ENCODE data around the gene TMPRSS13.

- TF ChIP-seq, protein P1, sequence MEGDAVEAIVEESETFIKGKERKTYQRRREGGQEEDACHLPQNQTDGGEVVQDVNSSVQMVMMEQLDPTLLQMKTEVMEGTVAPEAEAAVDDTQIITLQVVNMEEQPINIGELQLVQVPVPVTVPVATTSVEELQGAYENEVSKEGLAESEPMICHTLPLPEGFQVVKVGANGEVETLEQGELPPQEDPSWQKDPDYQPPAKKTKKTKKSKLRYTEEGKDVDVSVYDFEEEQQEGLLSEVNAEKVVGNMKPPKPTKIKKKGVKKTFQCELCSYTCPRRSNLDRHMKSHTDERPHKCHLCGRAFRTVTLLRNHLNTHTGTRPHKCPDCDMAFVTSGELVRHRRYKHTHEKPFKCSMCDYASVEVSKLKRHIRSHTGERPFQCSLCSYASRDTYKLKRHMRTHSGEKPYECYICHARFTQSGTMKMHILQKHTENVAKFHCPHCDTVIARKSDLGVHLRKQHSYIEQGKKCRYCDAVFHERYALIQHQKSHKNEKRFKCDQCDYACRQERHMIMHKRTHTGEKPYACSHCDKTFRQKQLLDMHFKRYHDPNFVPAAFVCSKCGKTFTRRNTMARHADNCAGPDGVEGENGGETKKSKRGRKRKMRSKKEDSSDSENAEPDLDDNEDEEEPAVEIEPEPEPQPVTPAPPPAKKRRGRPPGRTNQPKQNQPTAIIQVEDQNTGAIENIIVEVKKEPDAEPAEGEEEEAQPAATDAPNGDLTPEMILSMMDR (IDR thresholded peaks at IDR 0.05): no peak
- no peak for TF ChIP-seq ZFX (IDR thresholded peaks at IDR 0.05; ENCODE audit: borderline replicate concordance)
Measured at GRCh38 chr11:117950301-117950700, 21.1 kb upstream of the TMPRSS13 start.

Data from 22Rv1 (cell line).